Measurements from ENCODE around the gene PFKL.
"Not testable (repeated sequence)": the region's sequence is repeated elsewhere in the genome, so short reads cannot be mapped to it uniquely, and the experiment has no call there.

PFKL gene

DNA sequence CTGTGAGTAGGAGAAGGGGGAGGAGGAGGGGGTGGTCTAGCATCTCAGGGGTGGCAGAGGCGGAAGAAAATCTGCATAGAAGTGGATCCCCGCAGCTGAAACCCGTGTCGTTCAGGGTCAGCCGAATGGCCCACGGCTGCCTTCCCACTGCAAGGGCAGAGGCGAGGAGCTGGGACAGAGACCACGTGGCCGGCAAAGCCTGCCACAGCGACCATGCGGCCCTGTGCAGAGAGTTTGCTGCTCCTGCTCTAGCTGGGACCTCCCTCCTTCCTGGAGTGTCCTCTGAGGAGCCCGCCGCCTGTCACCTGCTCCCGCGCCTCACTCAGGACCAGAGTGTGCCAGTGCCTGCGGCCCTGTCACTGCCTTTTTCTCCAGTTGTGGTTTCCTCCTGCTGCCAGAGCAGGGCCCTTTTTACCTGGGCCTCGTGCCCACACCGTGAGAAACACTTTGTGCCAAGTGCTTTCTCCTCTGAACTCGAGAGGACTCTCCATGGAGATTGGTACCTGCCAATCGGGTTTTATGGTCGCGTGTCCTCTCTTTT is 48.1 kb downstream of the PFKL start:
- no peak for DNase-seq

- DNase-seq = no peak
These were observed 49.0 kb downstream of the PFKL start for GRCh38 chr21:44348861-44349260.

GRCh38 chr21:44349416-44349846 is 49.6 kb downstream of the PFKL start:
- DNase-seq = no peak

- no peak for DNase-seq
These were observed 50.3 kb downstream of the PFKL start for GRCh38 chr21:44349847-44350772.

GRCh38 chr21:44350773-44351481 is 51.1 kb downstream of the PFKL start:
- DNase-seq = no peak

DNA sequence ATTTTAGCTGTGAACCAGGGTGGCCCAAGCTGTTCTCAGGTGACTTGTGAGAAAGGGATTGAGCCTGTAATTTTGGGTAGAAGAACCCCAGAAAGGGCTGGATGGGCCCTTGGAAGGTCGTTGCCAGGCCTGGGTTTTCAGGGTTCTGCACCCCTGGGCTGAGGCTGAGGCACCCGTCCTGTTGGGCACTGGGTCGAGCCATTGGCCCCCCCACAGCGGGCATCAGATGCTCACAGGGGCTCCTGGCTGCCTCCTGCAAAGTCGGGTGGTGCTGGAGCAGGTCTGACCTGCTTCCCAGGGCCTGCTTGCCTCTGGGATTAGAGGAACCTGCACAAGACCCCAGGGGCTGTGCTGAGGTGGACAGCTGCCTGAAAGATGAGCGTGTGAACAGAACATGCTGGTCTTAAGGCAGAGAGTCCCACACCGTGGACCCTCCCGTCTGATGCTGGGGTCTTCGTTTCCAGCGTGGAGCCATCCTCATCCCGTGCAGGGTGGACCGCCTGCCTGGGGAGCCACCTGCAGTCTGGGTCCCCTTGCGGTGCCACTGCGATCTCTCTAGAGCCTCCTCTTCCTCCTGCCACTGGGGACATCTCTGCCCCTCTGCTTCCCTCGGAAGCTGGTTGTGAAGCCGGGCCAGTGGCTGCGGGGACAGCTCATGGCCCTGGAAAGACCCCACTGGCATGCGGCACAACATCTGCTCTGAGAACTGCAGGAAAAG is 51.8 kb downstream of the PFKL start:
- DNase-seq = no peak

DNA sequence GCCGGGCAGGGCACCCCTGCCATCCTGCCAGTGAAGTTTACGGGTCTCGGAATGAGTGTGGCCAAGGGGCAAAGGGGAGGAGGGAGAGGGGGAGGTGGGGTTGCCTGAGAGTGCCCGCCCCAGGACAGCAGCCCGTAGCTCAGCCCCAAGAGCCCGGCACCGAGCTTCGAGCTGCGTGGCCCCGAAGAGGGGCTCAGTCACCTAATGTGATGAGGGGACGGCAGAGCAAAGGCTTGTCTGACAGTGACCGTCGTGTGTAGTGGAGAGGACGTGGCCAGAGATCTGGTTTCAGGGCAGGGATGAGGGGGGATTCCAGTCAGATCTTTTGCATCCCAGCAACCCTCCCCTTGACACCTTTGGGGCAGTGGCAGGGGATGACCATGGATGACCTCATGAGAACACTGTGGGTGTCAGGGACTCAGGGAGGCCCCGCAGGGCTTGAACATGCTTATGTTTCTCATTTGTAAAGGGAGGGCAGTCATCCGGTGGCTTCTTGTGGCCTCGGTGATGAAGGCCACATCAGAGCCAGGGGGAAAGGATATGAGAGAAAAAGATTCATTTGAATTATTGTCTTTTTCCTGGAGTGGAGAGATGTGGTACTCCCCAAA is 52.5 kb downstream of the PFKL start:
- DNase-seq = no peak

DNA sequence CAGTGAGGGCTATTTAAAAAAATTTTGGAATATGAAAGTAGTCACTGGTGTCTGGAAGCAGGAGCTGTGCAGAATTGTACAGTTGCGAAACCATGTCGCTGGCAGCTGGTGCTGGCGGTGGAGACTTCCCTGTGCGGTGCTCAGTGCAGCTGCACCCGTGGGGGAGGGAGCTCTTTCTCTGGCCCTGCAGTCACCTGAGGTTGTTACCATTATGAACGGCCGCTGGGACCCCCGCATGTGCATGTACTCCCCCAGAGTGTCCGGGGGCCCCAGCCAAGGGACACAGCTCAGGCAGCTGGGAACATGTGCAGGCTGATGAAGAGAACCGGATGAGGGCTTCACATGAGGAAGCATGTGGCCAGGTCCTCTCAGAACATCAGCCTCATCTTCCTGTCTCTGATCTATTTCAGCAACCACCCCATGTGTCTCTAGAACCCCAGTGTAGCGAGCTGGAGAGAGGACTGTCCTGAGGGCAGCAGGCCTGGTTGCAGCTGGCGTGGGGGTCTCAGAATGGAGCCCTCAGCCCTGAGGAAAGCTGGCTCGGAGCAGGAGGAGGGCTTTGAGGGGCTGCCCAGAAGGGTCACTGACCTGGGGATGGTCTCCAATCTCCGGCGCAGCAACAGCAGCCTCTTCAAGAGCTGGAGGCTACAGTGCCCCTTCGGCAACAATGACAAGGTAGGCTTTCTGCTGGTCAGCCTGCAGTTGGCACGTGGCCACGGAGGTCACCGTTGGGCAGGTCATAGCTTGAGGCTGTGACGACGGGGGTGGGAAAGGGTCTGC is 53.5 kb downstream of the PFKL start, which contains the start of gene TRPM2:
TSS of gene TRPM2 (plus strand) at position 431 of the 780 bp plus-strand sequence. CDS start at position 511, 80 bp downstream.
- DNase-seq = no peak

DNA sequence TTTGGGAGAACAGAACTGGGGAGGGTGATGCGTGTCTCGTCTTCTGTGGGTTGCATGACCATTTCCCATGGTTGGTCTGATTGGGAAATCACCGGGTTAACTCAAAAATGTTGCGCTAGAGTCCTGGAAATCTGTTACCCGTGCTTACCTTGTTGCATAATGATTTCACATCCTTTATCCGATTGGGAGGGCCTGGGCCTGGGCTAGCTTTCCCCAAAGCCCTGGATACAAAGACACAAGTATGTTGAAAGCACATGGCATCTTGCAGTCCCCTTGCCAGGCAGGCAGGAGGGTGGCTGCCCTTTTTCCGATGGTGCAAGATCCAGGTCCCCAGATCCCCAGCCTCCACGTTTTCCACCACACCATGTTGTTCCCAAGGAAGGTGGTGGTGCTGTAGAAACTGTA is 54.1 kb downstream of the PFKL start:
- DNase-seq = no peak

DNA sequence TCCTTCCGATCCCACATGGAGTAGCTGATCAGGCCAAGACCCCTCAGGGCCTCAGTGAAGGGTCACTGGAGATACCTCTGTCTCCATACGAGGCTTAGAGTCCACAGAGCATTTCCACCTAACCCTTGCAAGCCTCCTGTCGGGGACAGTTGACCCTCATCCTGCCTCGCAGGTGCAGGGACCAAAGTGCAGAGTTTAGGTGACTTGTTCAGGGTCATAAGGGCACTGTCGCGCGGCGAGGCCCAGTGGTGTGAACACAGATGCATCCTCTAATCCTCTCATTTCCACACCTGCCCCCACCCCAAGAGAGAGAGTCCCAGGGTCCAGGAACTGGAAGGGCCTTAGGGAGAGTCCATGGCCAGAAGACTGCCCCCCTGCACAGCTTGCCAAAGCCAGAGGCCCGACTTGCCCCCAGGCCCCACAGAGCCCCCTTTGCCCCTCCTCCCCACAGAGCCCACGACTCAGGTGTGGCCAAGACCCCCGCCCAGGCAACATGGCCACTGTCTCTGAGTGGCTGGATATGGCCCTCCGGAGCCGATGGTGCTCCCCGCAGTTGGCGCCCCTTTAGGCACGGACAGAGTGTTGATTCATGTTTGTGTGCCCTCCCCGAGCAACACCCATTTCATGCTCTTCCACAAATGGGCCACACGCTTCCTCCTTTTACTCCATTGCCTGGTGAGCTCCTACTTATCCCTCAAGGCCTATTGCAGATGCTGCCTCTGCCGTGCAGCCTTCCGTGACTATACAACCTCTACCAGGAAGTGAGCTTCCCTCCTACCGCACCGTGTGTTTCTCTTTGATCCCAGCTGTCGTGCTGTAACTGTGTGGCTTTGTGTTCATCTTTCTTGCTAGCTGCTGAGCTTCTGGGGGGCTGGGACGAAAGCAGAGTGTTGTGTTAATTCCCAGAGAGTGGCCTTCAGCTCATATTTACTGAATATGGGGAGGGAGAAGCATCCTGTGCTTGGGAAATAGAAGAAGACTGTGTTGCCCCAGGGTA is 55.2 kb downstream of the PFKL start:
- no peak for DNase-seq

- DNase-seq = no peak
These were observed 56.3 kb downstream of the PFKL start for GRCh38 chr21:44356160-44356559.

DNA sequence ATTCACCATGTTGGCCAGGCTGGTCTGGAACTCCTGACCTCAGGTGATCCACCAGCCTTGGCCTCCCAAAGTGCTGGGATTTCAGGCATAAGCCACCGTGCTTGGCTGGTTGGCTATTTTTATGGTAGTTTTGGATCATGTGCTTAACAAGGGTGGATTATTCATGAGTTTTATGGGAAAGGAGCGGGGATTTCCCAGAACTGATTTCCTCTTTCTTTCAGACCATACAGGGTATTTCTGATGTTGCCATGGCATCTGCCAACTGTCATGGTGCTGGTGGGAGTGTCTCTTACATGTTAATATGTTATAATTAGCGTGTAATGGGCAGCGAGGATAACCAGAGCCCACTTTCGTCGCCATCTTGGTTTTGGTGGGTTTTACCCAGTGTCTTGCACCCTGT is 56.8 kb downstream of the PFKL start:
- no peak for DNase-seq

- no peak for DNase-seq
These were observed 57.4 kb downstream of the PFKL start for GRCh38 chr21:44357064-44357837.

DNA sequence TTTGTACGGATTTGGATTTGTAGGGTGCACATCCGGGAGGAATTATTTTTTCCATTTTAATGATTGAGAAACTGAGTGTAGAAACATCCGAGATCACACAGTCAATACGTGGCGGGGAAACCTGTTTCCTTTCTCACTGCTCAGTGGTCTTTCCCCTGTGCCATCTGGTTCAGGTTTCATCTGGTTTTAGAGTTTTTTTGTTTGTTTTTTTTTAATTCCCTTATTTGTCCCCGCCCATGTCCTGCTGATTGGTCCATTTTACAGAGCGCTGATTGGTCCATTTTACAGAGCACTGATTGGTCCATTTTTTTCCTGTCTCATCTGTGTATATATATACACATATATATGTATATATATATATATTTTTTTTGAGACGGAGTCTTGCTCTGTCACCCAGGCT is 59.5 kb downstream of the PFKL start:
- no peak for DNase-seq

DNA sequence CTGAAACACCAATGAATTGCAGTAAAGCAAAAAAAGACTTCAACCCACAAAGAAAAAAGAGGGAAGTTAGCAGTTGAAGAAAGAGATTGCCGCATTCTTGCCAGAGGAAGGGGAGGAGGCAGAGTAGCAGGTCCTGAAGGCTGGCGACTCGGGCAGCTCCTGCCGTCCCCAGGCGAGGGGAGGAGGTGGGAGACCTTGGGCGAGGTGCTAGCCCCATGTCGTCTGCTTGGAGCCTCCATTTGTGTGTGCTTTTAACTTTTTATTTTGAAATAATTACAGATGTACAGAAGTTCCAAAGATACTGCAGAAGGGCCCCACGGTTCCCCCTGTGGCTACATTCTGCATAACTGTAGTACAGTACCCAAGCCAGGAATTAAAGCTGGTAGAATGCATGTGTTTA is 60.3 kb downstream of the PFKL start:
- no peak for DNase-seq

DNA sequence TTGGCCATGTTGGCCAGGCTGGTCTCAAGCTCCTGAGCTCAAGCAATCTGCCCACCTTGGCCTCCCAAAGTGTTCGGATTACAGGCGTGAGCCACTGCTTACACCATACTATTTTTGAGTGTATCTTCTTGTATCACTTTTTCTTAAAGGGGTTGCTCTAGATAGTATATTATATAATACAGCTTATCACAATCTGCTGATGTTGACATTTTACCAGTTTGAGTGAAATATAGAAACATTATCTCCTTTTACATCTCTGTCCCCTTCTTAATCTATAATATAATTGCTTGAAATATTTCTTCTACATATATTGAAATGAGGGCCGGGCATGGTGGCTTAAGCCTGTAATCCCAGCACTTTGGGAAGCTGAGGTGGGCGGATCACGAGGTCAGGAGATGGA is 62.0 kb downstream of the PFKL start:
- DNase-seq = not testable (repeated sequence)

- DNase-seq = no peak
These were observed 63.4 kb downstream of the PFKL start for GRCh38 chr21:44363278-44363677.

GRCh38 chr21:44364151-44365053 is 64.5 kb downstream of the PFKL start:
- no peak for DNase-seq

All from GOT3 (cell line).